K562 (cell line): ENCODE data around the gene MEX3C. TPM values are rescaled to one million over a fixed set of nuclear protein-coding genes. Genes with fewer than 3 reads are reported as not detected.

Experiments used
- ATAC-seq: fragments of 200-7000 bp; cut with Tn5 transposase; 3 replicates; pipeline ENCODE4 v1.9.1; 2020; ENCODE audit warnings: moderate library complexity
- BruUV-seq: library from RNA; stranded (reverse); fragments of 400-500 nt; replicated peaks from 2 replicates; lab custom pipeline; 2021; lab: Mats Ljungman, UMichigan
- CTCF ChIA-PET: fragments of 300-600 bp; formaldehyde crosslinking; extraction: SDS; loops from one replicate; lab custom pipeline; 2021; ENCODE audit warnings: low intra/inter-chr PET ratio; lab: Yijun Ruan, JAX
- POLR2A ChIA-PET: fragments of 300-600, 350-650 bp; sonication (Branson Sonifier 250); formaldehyde crosslinking; extraction: SDS; loops from one replicate; lab custom pipeline; 2021; ENCODE audit warnings: antibody characterized with exemption, inconsistent platforms; lab: Yijun Ruan, JAX
- DNase-seq, 4 experiments: peaks; one replicate each; pipeline versions ENCODE4 v3.0.0 to v3.0.0-alpha.2; 2011 to 2018; ENCODE audit warnings: low spot score in 3 of 4, mixed read lengths in 3 of 4; ENCODE audit errors: extremely low read depth in 1 of 4
- FAIRE-seq: peaks from 2 replicates; lab custom pipeline; 2011; peaks lifted over from hg19 to GRCh38; lab: Jason Lieb, UNC
- H2AFZ ChIP-seq: 2 replicates; pipeline ENCODE4 v1.6.0; 2011; ENCODE audit warnings: low read depth, low read length, control low read depth, inconsistent platforms
- H3K27ac ChIP-seq: fragments of 200-600 bp; 3 replicates; pipeline ENCODE4 v1.8.0; 2011; ENCODE audit warnings: low read depth, mild to moderate bottlenecking, control low read depth, inconsistent platforms, low read length, moderate library complexity, mixed read lengths; ENCODE audit errors: extremely low read depth
- H3K27me3 ChIP-seq, 2 experiments: fragments of 300-600 bp in 1 of 2; 2 replicates in 1 of 2; 3 replicates in 1 of 2; pipeline versions ENCODE4 v1.6.0 to v1.8.0; 2011; ENCODE audit warnings: inconsistent platforms in 2 of 2, low read length in 2 of 2, mild to moderate bottlenecking in 1 of 2, mixed read lengths in 1 of 2, moderate library complexity in 1 of 2; ENCODE audit not compliant: control insufficient read depth in 2 of 2, insufficient read depth in 2 of 2
- H3K36me3 ChIP-seq: fragments of 300-600 bp; 3 replicates; pipeline ENCODE4 v1.8.0; 2011; ENCODE audit warnings: mild to moderate bottlenecking, low read length, inconsistent platforms; ENCODE audit not compliant: control insufficient read depth, insufficient read depth
- H3K4me1 ChIP-seq, 2 experiments: fragments of 200-600 bp in 1 of 2; replicated peaks in 1 of 2; 2 replicates in 1 of 2; 3 replicates in 1 of 2; pipeline versions ENCODE4 v1.5.1 to v1.8.0; 2011; ENCODE audit warnings: inconsistent platforms in 2 of 2, low read length in 2 of 2, mild to moderate bottlenecking in 1 of 2, mixed read lengths in 1 of 2, moderate library complexity in 1 of 2; ENCODE audit not compliant: control insufficient read depth in 2 of 2, insufficient read depth in 2 of 2
- H3K4me2 ChIP-seq: 2 replicates; pipeline ENCODE4 v1.6.1; 2011; ENCODE audit warnings: low read length, control low read depth, inconsistent platforms, mixed read lengths; ENCODE audit not compliant: insufficient read depth
- H3K4me3 ChIP-seq: fragments of 200-600 bp; sonication (generic), shearing (Covaris generic); 2 replicates; pipeline ENCODE4 v1.5.1; 2016; ENCODE audit warnings: control low read depth, inconsistent platforms
- H3K79me2 ChIP-seq: fragments of 200-600 bp; 3 replicates; pipeline ENCODE4 v1.8.0; 2011; ENCODE audit warnings: low read length, inconsistent platforms; ENCODE audit not compliant: control insufficient read depth, insufficient read depth
- H3K9ac ChIP-seq, 2 experiments: 2 replicates each; pipeline versions ENCODE4 v1.6.0 to v1.6.1; 2011; ENCODE audit warnings: low read depth in 2 of 2, low read length in 2 of 2, control low read depth in 1 of 2, inconsistent platforms in 1 of 2, mild to moderate bottlenecking in 1 of 2, mixed read lengths in 1 of 2; ENCODE audit not compliant: insufficient read depth in 1 of 2
- H3K9me1 ChIP-seq: one replicate; pipeline ENCODE4 v1.6.0; 2011; ENCODE audit warnings: inconsistent platforms, mild to moderate bottlenecking, low read length, moderate library complexity; ENCODE audit not compliant: control insufficient read depth, insufficient read depth
- H3K9me3 ChIP-seq: replicated peaks from 2 replicates; pipeline ENCODE4 v1.5.1; 2011; ENCODE audit warnings: low read depth, low read length, inconsistent platforms; ENCODE audit not compliant: control insufficient read depth, insufficient read depth
- H4K20me1 ChIP-seq: replicated peaks from 2 replicates; pipeline ENCODE4 v1.6.1; 2011; ENCODE audit warnings: low read length, inconsistent platforms, mixed read lengths; ENCODE audit not compliant: control insufficient read depth, insufficient read depth
- HDAC6 ChIP-seq: IDR thresholded peaks from 2 replicates; pipeline ENCODE4 v1.6.1; 2012; ENCODE audit warnings: low read depth, mild to moderate bottlenecking, control low read depth, inconsistent platforms, low read length, moderate library complexity
- HSF4 ChIP-seq: fragments of 250-450 bp; sonication (Bioruptor Pico); IDR thresholded peaks from 2 replicates; pipeline ENCODE4 v2.1.2; 2022; ENCODE audit warnings: mild to moderate bottlenecking, moderate library complexity, borderline replicate concordance
- KLF1 ChIP-seq: fragments of 450-650 bp; IDR thresholded peaks from 2 replicates; pipeline ENCODE4 v1.6.1; 2016; ENCODE audit warnings: missing genetic modification characterization, missing compliant biosample characterization
- NRF1 ChIP-seq, 2 experiments: fragments of 450-650 bp; IDR thresholded peaks in 1 of 2; conservative IDR thresholded peaks in 1 of 2; 2 replicates each; pipeline ENCODE4 v1.6.1; 2014; ENCODE audit warnings: mild to moderate bottlenecking in 2 of 2
- PHB2 ChIP-seq: fragments of 450-650 bp; IDR thresholded peaks from 2 replicates; pipeline ENCODE4 v1.6.1; 2017; ENCODE audit warnings: low read depth
- RAD21 ChIP-seq, 2 experiments: fragments of 250-450 bp in 1 of 2; fragments of 450-650 bp in 1 of 2; sonication (Bioruptor Pico) in 1 of 2; formaldehyde crosslinking in 1 of 2; IDR thresholded peaks in 1 of 2; conservative IDR thresholded peaks in 1 of 2; 2 replicates each; pipeline versions ENCODE4 v1.4.0 to v1.8.0; 2020 to 2022; ENCODE audit warnings: mild to moderate bottlenecking in 2 of 2, moderate library complexity in 1 of 2
- RNF2 ChIP-seq: sonication (generic); IDR thresholded peaks from 2 replicates; pipeline ENCODE4 v1.6.1; 2016
- WGBS: fragments of 100-300 bp; shearing (Covaris generic); methylation state at CpG from one replicate; pipeline ENCODE4 v1.1.6; 2016; ENCODE audit warnings: low coverage, mixed read lengths; ENCODE audit not compliant: insufficient coverage; ENCODE audit errors: missing lambda C conversion rate; 5-methylcytosine and 5-hydroxymethylcytosine counted together
- in situ Hi-C: fragments of 300-500 bp; cut with MboI; formaldehyde crosslinking; loops from 4 replicates; pipeline ENCODE4 v1.15.0; 2018; ENCODE audit warnings: inconsistent platforms, mixed read lengths
- intact Hi-C: fragments of 100-400 bp; cut with micrococcal nuclease; formaldehyde crosslinking; loops from 2 replicates; pipeline ENCODE4 v1.14.2; 2022
- polyA plus RNA-seq, 8 experiments: library from polyadenylated mRNA; depleted of rRNA in 4 of 8; stranded (reverse) in 5 of 8; unstranded in 3 of 8; fragments of >200 nt; fragmentation: Nextera tagmentation in 2 of 8; fragmentation: Illumina TruSeq in 1 of 8; extraction: Ambion mirVana in 2 of 8; extraction: Trizol in 1 of 8; gene quantifications; 2 replicates each; pipeline versions ENCODE4 v1.2.1 to v1.2.3, GENCODE V29; 2011 to 2014; ENCODE audit warnings: inconsistent platforms in 1 of 8, missing spikeins in 1 of 8
- total RNA-seq, 7 experiments: library from RNA; depleted of rRNA in 6 of 7; stranded (reverse); fragments of >200 nt in 6 of 7; fragmentation: Illumina TruSeq in 2 of 7; extraction: Trizol in 2 of 7; gene quantifications; 2 replicates each; pipeline versions ENCODE4 v1.2.1 to v1.2.3, GENCODE V29; 2011 to 2021; ENCODE audit warnings: low replicate concordance in 1 of 7
- TF ChIP-seq, protein P1 (sequence below): fragments of 450-650 bp; IDR thresholded peaks from 2 replicates; pipeline ENCODE4 v1.6.1; 2016; ENCODE audit warnings: missing biosample characterization, missing genetic modification characterization
- TF ChIP-seq, protein P2 (sequence below), 3 experiments: IDR thresholded peaks in 2 of 3; conservative IDR thresholded peaks in 1 of 3; 2 replicates each; pipeline ENCODE4 v1.5.1; 2011 to 2012; ENCODE audit warnings: low read length in 3 of 3, mild to moderate bottlenecking in 3 of 3, control low read depth in 2 of 3, improper control_type of control experiment in 1 of 3, inconsistent platforms in 1 of 3, low read depth in 1 of 3, mixed read lengths in 1 of 3, moderate library complexity in 1 of 3; ENCODE audit not compliant: insufficient read depth in 2 of 3

MEX3C gene
- total and polyA plus RNA-seq, 9 of the 15 experiments (the other 6 are each of a cell fraction or from before 2014, with no cell fraction given), result 2.4 to 14.2 (median 10.6) TPM

DNA sequence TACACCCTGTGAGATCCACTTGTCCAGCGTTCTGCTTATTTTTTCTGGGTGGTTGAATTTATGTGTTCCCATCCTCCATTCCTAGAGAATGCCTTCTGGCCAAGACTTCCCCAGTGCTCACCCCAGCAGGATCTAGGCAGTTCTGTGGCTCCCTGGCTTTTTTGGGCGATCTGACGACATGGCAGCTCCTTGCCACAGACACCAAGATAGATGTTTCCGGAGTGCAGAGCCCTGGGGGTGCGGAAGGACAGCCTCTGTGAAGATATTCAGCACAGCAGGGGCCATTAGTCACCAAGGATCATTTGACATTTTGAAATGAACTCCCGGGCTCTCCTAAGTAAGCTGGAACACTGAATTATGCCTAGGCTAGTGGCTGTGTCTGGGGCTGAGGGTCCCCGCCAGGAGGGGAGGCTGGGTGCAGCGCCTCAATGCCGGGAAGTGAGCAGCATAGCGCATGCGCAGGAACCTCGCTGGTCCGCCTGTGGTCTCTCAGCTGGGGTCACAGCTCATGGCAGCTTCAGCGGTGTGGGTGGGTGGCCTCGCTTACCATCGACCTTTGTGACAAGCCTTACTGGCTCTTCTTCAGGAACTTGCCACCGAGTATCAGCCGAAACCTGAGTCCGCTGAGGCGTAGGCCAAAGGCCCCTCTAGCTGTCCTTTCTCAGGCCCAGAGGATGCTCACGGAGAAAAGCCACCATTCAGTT is 60.3 kb downstream of the MEX3C start:
- Histone ChIP-seq H3K9ac (no peak overlapping the region), H3K4me3 (no peak overlapping the region), H4K20me1 (no peaks in the 10 kb centered on the region), H3K27me3 (peaks cover 0 to 16% of the 10 kb centered on the region in 2 experiments; a peak in 1 of 5 replicates), H3K9me3 (no peaks in the 10 kb centered on the region), H2AFZ (no peak overlapping the region), H3K9me1 (no peaks in the 10 kb centered on the region), H3K79me2 (no peaks in the 10 kb centered on the region), H3K36me3 (no peaks in the 10 kb centered on the region), H3K4me1 (peaks cover 0 to 5% of the 10 kb centered on the region in 2 experiments; a peak in 2 of 5 replicates), H3K4me2 (peak overlapping the region; percentile 18; the same call in 1 of the 2 replicates), H3K27ac (no peak overlapping the region)
- CTCF ChIA-PET, result no interaction called here
- WGBS, result 22% methylated on average over 18 of the region's 21 CpGs
- BruUV-seq, result no TSS peak
- intact Hi-C loops, result no loop called here
- FAIRE-seq (no peak), DNase-seq (no peak), ATAC-seq (peak; percentile 42; the same call in 2 of the 3 replicates)
- POLR2A ChIA-PET, result no interaction called here
- no peak for TF ChIP-seq KLF1
- peak; percentile 87 to 89 for TF ChIP-seq NRF1 (conservative IDR thresholded peaks at IDR 0.05 in 1 of 2, IDR thresholded peaks at IDR 0.05 in 1 of 2)
- in situ Hi-C loops, result no loop called here

DNA sequence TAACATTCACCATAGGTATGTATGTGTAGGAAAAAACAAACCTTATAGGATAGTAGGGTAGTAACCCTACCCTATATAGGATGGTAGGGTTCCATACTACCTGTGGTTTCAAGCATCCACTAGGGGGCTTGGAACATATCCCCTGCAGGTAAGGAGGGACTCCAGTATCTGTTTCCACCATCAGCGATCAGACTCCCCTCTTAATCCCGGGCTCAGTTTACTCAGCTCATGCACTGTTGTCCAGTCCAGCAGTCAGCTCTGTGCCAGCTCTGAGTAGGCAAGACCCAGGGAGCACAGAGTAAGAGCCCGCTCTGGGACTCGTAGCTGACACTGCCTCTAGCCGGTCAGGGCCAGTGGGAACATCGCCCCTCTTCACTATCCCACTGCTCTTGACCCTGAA is 61.7 kb downstream of the MEX3C start:
- Histone ChIP-seq H3K4me1 (peaks cover 0 to 5% of the 10 kb centered on the region in 2 experiments; a peak in 2 of 5 replicates), H3K36me3 (no peaks in the 10 kb centered on the region), H3K27ac (no peak overlapping the region), H4K20me1 (no peaks in the 10 kb centered on the region), H3K9me3 (no peaks in the 10 kb centered on the region), H3K4me2 (no peak overlapping the region), H3K79me2 (no peaks in the 10 kb centered on the region), H3K4me3 (no peak overlapping the region), H2AFZ (no peak overlapping the region), H3K27me3 (peaks cover 0 to 16% of the 10 kb centered on the region in 2 experiments; a peak in 1 of 5 replicates), H3K9me1 (no peaks in the 10 kb centered on the region), H3K9ac (no peak overlapping the region)
- in situ Hi-C loops (no loop called here), intact Hi-C loops (no loop called here)
- ATAC-seq (peak; percentile 79), DNase-seq (no peak), FAIRE-seq (no peak)
- TF ChIP-seq RNF2 (no peak), HDAC6 (no peak), PHB2 (no peak), HSF4 (CRISPR knock-in tag) (no peak), RAD21 (CRISPR knock-in tag; conservative IDR thresholded peaks at IDR 0.05 in 1 of 2, IDR thresholded peaks at IDR 0.05 in 1 of 2) (peak in 1 of 2 experiments; percentile 14; a peak in 1 of 4 replicates)
- TF ChIP-seq, protein P1, sequence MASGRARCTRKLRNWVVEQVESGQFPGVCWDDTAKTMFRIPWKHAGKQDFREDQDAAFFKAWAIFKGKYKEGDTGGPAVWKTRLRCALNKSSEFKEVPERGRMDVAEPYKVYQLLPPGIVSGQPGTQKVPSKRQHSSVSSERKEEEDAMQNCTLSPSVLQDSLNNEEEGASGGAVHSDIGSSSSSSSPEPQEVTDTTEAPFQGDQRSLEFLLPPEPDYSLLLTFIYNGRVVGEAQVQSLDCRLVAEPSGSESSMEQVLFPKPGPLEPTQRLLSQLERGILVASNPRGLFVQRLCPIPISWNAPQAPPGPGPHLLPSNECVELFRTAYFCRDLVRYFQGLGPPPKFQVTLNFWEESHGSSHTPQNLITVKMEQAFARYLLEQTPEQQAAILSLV (tag), result no peak
- TF ChIP-seq, protein P2, sequence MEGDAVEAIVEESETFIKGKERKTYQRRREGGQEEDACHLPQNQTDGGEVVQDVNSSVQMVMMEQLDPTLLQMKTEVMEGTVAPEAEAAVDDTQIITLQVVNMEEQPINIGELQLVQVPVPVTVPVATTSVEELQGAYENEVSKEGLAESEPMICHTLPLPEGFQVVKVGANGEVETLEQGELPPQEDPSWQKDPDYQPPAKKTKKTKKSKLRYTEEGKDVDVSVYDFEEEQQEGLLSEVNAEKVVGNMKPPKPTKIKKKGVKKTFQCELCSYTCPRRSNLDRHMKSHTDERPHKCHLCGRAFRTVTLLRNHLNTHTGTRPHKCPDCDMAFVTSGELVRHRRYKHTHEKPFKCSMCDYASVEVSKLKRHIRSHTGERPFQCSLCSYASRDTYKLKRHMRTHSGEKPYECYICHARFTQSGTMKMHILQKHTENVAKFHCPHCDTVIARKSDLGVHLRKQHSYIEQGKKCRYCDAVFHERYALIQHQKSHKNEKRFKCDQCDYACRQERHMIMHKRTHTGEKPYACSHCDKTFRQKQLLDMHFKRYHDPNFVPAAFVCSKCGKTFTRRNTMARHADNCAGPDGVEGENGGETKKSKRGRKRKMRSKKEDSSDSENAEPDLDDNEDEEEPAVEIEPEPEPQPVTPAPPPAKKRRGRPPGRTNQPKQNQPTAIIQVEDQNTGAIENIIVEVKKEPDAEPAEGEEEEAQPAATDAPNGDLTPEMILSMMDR (IDR thresholded peaks at IDR 0.05 in 2 of 3, conservative IDR thresholded peaks at IDR 0.05 in 1 of 3; ENCODE audit: insufficient read depth in 2 of 3, low read depth in 1 of 3, low read length in 3 of 3), result peak; percentile 9 to 32 (median 18); a peak in 1 of 6 replicates
- ChIA-PET CTCF (no interaction called here), POLR2A (interaction anchor here (0.6 to 0.8 kb wide), 2 partner anchors 210 to 779 kb away, joined by 3 to 4 read pairs; no protein-coding TSS in a partner anchor)
- no TSS peak for BruUV-seq
- 30% methylated on average over 6 of the region's 6 CpGs for WGBS
